GM18508 (cell line): ENCODE data around the gene PDE6D.
"Not testable (repeated sequence)": the region's sequence is repeated elsewhere in the genome, so short reads cannot be mapped to it uniquely, and the experiment has no call there.

ENCODE experiments used
- ATAC-seq: cut with Tn5 transposase; IDR thresholded peaks from one replicate; pipeline ENCODE4 v1.9.1; 2021; ENCODE audit warnings: moderate number of reproducible peaks; ENCODE audit not compliant: insufficient read depth, unreplicated experiment

The PDE6D gene

DNA sequence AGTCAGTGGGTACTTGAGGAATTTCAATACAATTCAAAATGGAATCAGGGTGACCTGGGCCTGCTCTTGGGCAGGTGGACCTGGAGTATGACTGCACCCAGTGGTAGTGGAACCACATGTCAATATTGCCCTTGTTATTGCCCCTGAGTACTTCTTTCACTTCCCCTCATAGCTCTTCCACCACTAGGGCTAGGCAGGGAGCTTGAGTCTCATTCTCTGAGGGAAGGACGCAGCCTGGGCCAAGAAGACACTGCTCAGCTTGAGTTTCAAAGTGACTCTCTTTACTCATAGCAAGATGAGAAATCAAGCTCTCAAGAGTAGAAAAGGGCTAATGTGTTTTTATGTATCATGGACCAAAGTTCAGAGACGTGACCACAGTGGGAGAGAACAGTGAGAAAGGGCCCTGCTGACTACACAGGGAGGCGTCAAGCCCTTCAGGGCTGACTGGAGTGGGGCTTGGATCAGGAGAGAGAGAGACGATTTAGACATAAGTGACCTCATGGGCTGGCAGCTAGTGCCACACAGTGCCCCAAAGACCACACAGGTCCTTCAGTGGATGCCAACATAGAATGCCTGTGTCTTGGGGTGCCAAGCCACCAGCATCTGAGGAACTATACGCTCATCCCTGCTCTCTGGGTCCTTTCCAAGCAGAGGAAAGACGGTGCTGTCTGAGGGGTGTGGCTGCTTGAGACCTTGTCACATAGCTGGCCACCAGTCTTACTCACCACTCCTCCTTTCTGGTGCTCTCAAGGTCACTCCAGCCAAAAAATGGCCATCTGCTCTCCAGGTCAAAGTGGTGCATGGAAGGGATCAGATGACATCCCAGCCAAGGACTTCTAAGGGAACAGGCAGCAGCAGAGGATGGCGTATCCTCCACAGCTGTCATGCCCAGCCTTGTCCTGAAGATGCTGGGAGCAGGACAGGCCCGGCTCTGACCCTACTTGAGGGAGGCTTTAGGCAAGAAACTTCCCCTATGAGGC, 59.8 kb downstream of the PDE6D start:
- peak; percentile 63 for ATAC-seq

DNA sequence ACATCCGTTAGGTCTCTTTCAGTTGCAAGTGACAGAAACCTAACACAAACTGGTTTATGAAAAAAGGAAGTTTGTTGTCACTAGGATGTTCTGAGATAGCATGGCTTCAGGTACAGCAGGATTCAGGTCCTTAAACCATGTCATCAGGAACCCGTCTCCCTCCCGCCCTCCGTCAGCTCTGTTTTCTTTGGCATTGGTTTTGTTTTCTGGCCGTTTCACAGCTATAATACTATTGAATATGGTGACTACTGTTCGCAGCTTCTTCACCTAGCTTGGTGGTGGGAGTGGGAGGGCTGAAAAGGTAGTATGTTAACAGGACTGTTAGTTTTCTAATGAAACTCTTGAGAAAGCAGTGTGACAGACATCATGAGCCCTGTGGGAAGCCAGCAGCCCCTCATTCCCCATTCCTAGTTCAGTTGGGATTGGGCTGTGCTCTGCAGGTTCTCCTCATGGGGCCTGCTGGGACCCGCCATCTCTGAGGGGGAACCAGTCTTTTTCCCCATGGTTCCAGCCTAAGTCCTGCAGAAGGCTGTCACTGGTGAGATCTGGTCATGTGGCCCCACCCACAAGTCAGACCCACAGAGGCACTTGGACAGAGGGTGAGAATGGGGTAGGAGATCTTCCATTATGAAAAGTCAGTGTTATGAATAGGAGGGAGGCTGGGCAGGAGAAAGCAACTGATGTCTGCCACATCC, 60.6 kb downstream of the PDE6D start:
- no peak for ATAC-seq

DNA sequence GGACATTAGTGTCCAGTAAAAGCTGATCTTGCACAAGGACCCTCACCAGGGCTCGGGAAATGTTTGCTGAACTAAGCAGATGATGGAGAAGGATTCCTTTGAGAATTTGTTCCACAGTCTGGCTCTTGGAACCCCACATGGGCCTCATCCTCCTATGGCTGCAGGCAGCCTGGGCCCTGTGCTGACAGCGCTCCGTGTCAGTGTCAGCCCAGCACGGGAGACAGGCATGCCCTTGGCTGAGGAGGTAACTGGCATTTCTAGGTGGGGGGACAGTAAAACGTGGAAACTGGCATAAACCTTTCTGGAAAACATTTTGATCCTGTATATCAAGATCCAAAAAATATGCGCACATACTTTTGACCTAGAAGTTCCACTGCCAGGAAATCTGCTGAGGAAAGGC, 62.3 kb downstream of the PDE6D start:
- ATAC-seq: no peak

DNA sequence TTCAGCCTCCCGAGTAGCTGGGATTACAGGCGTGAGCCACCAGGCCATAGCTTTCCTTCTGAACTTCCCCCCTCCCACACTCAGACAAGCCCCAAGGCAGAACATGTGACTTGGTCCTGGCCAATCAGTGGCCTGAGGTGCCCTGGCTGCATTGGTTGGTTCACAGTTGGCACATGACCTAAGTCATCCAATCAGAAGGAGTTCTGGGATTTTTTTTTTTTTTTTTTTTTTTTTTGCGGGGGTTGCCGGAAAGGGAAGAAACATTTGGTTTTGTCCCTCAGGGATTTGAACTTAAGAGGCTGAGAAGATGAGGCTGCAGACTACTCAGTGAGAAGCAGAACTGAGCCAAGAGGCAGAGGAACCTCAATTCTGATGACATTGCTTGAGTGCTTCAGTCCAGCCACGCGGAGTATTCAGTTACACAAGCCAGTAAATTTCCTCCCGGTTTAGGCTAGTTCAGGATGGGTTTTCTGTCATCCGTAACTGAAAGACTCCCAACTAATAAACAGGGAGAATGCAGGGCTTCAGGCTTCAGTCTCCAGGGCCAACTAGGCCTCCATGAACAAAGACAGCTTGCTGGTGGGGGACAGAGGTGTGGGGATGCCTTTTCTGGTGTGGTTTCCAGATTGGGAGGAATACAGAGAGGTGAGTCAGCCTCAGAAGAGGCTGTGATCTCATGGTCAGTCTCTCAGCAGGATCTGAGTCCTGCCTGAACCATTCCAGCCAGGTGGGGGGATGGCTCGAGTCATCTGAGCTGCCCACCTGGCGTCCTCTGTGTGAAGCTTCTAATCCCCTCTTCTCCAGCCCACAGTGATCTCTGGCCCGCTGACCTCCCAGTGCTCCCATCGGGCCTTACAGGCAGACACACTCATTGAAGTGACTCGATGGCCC, 63.6 kb downstream of the PDE6D start:
- no peak for ATAC-seq

DNA sequence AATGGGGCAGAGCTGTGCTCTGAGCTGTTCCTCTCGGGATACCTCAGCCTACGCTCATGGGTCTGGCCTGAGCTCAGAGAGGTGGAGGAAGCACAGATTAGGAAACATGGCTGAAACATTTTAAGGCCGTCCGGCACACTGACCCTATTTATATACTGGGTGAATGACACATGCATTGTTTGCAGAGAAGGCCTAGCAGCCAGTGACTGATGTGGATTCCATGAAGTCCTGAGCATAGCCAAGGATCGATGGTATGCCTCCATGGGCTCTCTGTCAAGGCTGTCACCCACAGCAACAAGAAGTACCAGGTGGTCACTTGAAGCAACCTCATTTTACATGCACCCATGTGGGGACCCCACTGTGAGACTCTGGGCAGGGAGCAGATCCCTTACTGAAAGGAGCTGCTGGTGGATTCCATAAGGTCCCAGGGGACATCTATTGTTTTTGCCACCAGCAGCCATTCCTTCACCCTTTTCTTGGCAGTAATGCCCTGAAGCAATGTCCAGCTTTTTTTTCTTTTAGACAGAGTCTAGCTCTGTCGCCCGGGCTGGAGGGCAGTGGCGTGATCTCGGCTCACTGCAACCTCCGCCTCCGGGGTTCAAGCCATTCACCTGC, 64.3 kb downstream of the PDE6D start:
- no peak for ATAC-seq

DNA sequence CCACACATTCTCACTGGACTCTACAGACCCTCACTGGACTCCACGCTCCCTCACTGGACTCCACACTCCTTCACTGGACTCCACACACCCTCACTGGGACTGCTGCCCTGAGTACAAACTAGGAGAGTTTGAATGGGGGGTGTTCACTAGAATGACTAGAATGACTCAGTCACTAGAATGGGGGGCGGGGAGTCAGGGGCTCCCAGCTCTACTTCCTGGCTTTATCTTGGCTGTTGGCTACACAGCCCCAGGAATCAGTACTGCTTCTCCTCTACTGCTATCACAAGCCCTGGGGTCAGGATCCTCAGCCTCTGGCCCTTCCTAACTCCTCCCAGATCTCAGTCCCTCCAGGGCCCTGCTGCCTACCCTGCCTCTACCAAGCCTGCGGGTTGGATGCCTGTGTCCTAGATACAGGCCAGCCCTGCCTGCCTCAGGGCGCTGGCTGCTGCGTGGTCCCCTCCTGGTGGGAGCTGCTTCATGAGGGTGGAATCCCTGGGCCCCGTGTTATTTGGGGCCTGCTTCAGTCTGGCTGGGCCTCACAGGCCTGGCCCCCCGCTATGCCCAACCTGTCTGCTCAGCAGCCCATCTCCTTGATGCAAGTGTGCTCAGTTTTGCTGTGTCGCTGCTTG, 65.0 kb downstream of the PDE6D start:
- no peak for ATAC-seq

DNA sequence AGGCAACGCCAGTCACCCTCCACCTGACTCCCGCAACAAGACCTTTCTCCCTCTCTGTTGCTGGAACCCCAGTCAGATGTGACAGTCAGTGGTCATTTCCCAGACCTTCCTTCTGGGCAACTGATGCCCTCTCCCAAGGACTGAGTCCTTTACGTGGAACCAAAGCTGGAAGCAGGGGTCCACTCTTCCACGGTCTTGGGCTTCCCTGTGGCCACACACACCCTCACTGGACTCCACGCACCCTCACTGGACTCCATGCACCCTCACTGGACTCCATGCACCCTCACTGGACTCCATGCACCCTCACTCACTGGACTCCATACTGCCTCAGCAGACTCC, 65.6 kb downstream of the PDE6D start:
- no peak for ATAC-seq

DNA sequence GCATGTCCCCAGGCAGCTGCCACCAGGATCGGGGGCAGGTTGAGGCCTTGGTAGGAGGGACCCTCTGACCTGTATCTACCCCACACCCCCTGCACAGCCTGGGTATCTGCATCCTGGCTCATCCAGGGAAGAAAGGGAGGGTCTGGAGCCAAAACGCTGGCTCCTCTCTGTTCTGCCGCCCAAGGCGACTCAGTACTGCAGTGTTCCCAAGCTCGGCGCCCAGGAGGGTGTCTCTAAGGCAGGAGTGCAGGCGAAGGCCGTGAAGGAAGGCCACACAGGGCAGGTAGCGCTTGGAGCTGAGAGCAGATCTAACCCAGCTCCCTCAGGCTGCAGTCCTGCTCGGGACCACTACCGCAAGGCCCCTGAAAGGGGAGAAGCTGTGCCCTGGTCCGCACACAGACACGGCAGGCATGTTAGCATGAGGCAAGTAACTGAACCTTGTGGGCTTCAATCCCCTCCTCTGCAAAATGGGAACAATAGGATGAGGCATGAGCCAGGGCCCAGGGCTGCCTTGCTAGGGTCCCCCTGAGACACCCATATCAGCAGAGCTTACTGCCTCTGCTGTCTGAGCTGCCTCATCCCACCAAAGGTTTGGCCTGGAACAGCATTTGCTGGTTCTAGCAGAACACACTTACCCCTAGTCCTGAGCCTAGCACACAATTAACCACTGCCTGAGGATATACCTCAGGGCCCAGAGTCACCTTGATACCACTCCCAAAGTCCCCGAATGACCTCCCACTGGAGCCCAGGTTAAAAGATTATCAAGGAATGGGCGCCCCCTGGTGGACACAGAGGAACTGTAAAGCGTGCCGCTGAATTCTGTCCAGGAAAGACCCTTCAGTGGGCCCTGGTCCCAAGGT, 66.2 kb downstream of the PDE6D start:
- no peak for ATAC-seq

DNA sequence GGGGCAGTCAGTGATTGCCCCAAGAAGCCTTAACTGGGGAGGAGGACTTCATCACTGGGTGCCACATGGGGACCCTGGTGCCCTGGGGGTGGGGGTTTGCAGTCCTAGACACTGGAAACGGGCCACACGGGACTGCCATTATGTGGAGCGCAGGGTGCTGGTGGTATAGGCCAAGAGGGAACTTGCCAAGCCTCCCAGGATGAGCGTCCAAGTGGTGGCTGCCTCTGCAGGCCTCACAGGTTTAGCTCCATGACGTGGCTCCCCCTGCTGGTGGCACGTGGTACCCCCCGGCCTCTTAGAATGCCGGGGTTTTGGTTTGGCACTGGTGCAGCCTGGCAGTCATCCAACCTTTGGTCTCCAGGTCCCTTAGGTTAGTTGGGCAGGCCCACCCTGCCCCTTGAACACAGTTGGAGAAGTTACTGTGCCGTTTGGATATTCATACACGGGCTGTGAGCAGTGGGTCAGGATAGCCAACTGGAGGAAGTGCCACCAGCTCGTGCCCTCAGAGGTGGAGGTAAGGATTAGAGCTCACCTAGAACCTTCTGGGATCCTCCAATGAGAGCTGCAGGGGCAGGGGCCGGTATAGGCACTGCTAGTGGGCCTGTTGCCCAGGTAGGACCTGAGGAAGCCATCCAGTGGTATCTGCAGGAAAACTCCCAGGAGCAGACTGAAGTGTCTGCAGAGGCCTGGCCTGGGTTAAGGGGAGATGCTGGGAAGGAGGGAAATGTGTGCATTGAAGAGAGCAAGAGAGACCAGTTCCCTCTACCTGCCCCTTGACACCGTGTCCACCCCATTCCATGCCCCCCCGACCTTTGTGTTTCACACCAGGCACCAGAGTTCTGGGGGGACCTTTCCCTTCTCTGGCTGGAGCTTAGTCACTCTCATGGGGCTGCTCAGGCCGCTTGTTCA, 67.1 kb downstream of the PDE6D start:
- no peak for ATAC-seq

DNA sequence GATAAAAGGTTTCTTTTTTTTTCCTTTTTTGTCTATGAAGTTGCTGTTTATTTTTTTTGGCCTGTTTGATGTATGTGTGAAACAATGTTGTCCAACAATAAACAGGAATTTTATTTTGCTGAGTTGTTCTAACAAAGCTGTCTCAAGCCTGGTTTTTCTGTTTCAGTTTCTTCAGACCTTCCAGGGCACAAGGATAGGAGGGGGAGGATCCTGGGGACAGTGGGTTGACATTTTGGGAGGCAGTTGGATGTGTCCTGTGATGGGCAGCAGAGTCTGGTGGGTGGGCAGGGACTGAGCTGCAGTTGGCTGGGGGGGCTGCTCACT, 67.7 kb downstream of the PDE6D start:
- not testable (repeated sequence) for ATAC-seq

DNA sequence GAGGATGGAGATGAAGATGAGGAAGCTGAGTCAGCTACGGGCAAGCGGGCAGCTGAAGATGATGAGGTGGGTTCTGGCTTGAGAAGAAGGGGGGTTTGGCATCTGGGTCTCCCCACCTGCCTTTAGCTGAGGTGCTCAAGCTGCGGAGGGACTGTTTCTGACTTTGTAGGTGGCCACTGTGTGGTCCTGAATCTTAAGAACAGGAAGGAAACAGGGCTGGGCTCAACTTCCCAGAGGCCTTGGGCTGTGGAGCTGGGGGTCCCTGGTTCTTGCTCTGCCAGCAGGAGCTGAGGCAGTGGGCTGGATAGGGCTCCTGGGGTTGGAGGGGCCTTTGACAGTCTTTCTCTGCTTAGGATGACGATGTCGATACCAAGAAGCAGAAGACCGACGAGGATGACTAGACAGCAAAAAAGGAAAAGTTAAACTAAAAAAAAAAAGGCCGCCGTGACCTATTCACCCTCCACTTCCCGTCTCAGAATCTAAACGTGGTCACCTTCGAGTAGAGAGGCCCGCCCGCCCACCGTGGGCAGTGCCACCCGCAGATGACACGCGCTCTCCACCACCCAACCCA, 68.5 kb downstream of the PDE6D start:
- not testable (repeated sequence) for ATAC-seq

DNA sequence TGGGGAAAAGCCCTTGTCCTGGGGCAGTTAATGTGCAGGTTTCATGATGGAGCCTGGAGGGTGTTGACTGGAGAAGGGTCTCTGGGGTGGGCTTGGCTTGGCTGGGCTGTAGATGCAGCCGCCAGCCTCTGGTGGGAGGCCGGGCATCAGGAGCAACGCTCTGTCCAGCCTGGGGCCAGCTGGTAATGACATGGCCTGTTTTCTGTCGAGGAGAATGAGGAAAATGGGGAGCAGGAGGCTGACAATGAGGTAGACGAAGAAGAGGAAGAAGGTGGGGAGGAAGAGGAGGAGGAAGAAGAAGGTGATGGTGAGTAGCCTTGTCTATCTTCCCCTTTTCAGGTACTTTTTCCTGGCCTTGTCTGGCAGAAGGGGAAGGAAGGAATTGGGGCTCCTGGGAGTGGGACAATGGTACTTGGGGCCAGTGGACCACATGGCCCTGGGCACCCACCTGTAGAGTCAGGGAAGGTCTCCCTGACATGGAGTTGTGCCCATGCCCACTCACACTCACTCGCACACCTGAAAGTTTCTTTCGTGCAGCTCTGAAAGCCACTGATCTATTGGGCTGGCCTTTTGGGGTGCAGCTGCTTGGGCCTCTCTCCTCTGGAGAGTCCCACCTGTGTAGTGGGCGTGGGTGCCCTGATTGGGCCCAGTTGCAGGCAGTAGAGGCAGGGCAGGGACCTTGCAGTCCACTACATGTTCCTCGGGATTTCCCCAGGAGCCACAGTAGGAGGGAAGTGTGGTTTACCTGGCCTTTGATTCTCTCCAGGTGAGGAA, 69.2 kb downstream of the PDE6D start:
- ATAC-seq: no peak

DNA sequence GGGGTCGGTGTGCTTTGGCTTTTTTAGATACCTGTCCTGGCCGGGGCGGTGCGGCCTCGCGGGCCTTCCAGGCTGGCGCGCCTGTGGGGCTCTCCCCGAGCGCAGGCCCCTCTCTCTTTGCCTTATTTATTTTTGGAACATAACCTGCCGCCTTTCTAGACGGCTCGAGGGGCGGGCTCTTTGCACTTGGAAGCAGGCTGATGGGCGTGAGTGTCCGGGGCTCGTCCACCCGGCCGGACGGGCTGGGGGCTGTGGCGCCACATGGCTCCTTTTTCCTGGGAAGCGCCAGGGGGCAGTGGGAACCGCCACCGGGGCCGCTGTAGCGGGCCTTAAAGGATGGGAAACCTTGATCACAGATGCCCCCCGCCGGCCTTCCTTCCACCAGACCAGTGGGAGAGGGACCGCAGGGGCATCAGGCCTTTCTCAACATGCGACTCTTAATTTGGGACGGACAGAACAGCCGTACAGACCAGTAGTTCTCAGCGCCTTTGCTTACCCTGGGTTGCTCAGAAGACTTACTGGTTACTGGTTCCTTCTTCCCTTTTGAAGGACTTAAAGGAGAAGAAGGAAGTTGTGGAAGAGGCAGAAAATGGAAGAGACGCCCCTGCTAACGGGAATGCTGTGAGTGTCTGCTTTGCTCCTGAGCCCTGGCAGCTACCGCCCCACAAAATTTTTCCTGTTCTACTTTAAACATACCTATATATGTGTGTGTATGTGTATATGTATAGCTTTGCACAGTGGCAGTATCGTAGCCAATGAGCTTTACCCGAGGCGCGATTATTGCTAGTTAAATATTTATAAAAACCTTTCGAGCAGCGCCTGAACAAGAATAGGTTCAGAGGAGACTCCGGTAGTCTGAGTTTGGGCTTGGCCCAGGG, 70.0 kb downstream of the PDE6D start:
- no peak for ATAC-seq

DNA sequence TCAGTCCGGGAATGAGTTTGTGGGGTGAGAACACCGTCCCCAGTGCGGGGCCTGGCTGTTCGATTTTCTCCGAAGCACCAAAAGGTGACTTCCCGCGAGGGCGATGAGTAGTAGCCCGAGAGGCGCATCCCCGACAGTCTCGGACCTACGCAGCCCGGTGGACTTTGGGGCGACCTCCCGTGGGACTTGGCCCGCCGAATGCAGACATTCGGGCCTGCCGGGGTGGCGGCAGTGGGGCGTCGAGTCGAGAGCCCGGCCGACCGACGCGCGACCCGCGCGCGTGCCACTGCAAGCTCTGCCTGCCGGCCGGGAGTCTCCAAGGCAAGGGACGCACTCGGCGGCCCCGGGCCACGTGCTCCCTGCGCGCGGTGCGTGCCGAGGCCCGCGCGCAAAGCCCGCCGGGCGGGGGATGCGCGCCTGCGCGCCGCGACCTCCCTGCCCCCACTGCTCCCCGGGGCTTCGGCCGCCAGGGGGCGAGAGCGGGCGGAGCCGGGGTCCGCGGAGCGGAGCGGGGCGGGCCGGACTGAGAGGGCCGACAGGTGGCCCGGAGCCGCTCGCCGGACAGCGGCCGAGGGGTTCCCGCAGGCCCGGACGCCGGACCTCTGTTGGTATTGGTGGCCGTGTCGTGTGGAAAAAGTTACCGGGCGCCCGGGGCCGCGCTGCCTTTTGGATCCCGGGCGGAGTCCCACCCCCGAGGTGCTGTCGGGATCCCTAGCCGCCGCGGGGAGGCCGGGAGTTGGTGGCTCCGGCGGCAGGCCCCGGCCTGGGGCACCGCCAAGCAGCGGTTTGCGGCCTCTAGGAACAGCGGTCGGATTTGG, 70.9 kb downstream of the PDE6D start:
- no peak for ATAC-seq

DNA sequence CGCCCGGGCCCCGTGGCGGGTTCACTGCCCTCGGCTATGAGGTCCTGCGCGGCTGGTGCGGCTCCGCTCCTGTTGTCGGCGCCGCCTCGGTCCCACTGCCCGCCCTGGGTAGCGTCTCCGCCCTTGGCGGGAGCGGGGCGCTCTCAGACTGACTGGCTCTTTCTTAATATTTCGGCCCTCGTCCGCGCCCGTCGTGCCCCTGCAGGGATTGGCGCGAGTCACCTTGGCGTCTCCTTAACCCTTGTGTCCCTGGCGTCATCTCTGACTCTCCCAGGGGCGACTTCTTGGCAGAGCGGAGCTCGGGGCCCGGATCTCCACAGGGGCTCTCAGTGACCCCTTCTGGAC, 71.5 kb downstream of the PDE6D start:
- ATAC-seq: no peak
